NCI-H82 treated with DMSO at 0.1 percent for 48 hours (cell line): ENCODE data around the gene UCHL3.

Experiments
- DNase-seq: peaks from one replicate; lab custom pipeline; 2025; ENCODE audit not compliant: unreplicated experiment; lab: John Stamatoyannopoulos, UW

The UCHL3 gene

DNA sequence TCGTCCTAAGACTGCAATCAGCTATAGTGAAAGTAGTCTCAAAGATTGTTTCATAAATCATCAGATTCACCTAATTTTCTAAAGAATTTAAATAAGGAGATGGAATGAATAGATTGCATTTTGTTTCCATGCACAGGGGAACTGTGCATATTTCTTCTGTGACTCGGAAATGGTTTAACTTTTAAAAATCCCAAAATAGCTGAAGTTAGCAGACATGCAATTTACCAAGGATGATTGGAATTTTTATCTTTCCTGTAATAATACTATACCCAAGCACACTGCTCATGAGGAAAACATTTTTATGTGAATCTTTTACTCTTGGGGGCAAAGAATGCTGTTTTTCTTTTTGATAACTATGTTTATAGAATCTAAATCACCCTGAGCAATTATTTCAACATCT, 71.6 kb downstream of the UCHL3 start:
- no peak for DNase-seq

DNA sequence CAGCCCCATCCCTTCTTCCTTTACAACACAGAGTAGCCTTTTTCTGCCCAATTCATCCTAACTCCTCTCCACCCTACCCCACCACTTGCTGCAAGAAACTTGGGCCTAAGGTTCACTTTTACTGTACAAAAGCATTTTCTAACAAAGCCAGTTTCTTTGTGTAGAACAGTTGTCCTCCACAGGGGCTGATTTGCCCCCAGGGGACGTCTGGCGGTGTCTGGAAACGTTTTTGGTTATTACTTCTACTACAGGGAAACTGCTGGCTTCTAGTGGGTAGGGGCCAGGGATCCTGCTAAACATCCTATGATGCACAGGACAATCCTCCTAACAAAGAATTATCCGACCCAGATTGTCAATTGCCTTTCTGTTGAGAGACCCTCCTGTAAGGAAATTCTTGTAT, 79.2 kb downstream of the UCHL3 start:
- no peak for DNase-seq

DNA sequence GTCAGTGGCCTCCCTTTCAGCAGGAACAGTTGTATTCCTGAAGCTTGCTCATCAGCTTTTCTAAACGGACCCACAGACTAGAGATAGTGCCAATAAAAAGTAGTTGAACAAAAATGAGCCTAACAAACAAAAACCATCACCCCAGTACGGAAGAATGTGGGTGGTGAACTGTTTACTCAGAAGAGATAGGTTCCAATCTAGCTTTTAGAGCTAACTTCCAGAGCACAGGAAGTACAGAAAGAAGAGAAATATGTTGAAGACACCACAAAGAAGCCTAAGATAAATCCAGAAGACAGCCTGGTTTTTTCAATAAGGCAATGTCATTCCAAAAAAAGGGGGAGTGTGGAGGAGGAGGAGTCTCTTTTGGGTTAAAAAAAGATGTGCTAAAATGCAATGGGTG, 83.7 kb downstream of the UCHL3 start:
- DNase-seq: no peak

DNA sequence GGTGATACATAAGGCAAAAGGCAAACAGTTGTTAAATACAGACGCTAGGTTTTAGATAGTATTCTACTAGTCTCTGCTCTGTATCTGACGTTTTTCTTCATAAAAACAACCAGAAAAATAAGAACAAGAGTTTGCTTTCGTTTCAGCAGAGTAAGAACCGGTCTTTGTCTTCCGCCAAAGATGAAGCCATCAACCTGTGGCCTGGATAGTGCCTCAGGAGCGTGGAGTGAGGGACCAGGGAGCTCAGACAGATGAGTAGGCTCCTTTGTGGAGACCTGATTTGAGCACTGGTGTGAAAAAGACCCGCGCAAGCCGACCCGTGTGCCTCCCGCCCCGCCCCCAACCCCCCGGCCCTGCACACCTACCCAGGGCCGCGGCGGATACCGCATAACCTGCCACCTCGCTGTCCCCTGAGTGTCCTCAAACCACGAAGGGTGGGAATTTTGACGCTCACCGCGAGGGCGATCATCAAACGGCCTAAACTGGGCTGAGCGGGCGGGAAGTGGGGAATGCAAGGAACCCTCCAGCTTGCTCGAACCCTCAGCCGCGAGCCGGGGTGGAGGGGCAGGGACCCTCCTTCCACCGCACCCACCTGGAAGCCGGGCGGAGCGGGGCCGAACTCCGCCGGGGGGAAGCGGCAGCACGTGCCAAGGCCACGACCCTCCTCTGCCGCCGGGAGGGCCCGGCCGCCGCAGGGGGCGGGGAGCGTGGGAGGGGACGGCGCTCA, 85.7 kb downstream of the UCHL3 start:
- no peak for DNase-seq

DNA sequence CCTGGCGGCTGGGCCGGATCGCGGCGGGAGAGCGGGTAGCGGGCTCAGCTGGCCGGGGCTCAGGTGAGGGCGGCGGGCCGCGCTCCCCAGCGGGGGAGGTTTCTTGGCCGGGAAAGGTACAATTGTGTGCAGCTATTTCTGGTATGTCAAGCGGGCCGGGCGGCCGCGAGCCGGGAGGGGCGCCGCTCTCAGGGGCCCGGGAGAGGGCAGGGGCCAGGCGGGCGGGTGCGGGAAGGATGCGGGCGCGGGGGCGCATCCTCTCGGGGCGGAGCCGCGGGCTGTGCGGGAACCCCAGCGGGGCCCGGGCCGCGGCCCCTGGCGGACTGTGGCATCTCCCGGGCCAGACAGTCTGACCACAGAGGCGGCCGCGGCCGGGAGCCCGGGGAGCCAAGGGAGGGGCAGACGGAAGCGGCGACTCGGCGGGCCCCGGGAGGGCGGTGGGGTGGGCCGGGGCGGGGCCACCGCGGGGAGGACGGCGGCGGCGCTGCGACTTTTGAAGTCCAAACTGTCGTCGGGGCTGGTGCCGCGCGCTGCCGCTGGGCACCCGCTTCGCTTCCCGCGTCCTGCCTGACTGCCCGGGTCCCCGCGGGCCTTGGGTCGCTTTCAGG, 86.3 kb downstream of the UCHL3 start, which contains the start of gene LMO7:
LMO7 (plus strand) TSS at position 503 of the 608 bp plus-strand sequence. CDS start 328 bp downstream, outside the sequence.
- no peak for DNase-seq

DNA sequence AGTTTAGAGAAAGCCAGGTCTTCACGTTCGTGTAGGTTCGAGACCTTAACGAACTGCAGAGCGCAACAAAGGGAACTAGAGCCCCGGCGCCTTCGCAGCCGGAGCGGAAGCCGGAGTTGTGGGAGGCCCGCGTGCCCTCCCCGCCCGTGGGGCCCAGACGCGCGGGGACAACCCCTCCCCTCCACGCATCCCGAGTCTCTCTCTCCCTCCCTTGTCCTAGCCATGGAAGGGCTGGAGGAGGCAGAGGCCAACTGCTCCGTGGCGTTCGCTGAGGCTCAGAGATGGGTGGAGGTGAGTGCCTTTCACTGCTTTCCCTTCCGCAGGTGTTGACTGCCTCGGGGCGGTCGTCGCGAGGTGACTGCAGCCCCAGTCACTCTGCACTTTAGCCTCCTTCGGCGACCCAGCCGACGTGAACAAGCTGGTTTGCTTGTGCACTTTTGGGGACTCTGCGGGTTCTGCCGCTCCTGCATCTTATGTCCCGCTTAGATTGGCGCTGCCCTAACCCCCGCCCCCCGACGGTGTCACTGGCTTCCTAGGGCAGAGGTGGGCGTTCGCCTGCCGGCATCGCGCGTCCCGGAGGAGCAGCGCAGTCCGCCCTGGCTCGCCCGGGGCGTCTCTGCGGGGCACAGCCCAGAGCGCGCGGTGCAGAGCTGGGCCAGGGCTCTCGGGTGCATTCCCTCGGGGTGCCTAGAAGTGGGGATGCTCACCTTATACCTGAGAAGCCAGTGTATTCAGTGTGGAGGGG, 87.0 kb downstream of the UCHL3 start:
- no peak for DNase-seq

DNA sequence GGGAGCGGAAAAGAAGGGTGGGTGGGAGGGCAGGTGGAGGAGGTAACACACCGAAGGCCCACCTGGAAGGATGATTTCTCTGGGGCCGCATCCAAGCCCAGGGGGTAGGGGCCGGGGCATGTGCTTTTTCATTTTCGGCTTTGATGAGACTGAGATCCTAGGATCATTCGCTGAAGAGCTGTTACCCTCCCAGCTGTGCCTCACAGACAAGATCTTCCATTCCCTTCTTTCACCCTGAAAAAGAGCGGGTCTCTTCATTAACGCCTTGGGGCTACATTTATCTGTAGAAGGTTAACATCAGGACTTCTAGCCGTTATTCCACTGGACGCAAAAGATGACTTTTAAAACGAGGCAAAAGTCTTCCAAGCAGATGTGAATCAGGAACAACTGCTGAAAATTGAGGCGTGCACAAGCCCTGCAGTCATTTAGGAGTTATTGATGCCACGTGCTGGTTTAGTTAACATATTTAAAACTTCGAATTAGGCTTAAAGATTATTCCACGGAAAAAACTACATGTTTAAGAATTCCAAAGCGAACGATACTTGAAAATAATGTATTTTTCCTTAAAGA, 87.7 kb downstream of the UCHL3 start:
- no peak for DNase-seq

DNA sequence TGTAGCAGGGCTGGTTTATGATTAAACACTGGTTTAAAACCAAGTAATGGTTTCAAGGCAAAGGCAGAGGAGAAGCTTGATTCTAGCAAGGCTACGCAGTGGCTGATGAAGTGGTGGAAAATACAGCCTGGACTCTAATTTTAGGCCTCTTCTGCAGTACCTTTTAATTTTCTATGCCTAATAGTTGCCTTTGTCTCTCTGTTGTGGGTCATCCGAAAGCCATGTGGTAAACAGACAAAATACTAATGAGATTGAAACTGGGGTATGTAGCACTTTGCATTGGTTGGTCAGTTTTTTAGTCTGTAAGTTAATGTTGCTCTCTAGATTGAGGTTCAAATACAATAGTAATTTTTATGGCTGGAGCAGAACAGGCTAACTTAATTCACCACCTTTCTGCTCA, 89.9 kb downstream of the UCHL3 start:
- no peak for DNase-seq

DNA sequence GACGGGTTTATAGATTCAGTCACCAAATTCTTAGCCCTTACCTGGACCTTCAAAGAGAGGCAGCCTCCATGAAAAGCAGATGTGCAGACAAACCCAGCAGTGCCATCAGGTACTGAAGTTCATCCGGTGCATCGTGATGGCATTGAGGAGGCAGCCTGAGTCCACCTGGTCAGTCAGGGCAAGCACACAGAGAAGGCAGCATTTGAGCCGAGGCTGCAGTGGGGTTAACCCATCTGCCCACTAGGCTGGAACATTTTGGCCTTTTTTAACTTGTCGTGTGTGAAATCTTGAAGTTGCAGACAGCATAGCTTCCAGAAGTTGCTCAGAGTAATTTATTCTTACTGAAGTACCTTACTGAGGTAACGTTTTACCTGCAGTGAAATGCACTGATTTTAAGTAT, 91.4 kb downstream of the UCHL3 start:
- no peak for DNase-seq

DNA sequence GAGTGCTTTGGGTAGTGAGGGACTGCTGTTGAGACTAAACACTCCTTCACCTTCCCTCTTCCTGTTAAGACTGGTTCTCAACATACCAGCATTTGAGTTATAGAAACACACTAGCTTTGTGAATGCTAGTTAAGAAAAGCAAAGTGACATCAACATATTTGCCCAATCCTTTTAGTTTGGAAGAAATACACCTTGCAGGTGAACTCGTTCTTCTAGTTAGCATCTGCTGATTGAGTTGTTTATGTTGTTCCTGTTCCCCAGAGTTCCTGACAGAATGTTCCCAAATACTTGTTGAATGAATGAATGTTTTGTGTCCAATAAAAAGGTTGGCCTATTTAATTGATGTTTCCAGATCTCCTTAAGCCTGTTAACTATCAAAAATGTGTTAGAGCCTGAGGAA, 93.6 kb downstream of the UCHL3 start:
- no peak for DNase-seq

DNA sequence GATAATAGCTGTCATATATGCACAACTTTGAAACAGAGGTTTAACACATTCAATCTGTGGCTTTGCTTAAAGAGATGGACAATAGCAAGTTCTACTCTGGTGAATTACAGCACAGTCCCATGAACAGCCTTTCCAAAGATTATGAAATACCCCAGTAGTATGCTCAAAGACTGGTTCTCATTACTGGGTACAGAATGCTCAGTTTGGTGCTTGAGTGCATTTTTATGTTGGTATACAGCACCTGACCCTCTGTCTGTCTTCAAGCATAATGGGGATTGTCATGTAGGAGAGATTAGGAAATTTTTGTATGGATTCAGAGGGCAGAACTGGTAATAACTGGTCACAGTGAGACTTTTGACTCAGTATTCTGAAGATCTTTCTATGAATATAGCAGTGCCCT, 94.1 kb downstream of the UCHL3 start:
- DNase-seq: no peak

DNA sequence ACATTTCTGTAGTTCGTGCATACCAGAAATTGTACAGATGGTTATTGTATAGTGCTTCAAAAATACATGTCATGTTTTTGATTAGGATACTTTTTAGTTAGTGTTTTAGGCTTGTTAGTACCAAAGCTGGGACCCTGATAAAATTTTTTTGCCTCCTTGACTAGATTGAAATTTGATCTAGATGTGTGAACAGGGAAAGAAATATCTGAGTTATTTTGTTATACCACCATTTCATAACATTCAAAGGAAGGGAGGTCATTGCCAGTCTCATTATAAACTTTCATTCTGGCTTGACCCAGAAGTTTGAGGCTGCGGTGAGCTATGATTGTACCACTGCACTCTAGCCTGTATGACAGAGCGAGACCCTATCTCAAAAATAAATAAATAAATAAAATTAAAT, 95.5 kb downstream of the UCHL3 start:
- DNase-seq: no peak

DNA sequence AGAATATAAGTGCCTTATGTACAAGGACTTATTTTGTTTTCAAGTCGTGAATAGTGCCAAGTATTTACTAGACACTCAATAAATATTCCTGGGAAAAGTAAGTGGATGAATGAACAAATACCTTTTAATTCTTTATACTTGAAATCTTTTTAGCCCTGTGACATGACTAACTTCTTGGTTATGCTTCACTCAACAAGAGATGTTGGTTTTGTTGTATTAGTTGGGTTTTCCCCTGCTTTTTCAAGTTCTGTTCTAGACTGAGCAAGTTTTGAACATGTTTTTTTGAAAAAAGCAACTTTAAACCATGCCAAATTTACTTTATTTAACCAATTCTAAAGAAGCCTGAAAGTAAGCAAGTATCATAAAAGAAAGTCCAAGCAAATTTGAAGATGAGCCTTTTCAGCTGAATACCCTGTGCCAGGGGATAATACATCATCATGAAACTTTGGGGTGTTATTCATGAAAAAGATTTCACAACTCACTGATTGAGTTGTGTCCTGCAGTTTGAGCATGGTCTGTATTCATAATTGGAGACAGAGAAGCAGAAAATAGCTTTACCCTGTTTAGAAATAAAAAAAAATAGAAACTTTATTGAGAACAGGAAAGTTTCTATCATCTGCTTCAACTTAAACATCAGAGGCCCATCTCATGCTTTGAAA, 97.7 kb downstream of the UCHL3 start:
- DNase-seq: no peak

DNA sequence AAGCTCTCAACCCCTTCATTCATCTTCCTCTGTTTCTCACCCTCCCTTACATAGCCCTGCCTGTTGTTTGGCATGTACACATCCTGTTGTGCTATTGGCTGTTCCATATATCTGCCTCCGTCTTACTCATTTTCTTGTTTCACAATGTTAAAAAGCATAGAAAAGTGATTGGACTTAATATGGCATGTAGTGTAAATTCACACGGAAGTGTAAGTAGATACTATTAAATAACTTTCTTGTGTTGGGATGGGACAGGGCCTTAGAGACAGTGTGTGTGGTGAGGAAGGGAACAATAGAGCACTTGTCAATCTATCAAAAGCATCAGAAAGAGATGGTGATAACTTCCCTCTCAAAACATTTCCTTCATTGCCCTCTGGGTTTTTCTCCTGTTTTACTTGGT, 98.9 kb downstream of the UCHL3 start:
- DNase-seq: no peak

DNA sequence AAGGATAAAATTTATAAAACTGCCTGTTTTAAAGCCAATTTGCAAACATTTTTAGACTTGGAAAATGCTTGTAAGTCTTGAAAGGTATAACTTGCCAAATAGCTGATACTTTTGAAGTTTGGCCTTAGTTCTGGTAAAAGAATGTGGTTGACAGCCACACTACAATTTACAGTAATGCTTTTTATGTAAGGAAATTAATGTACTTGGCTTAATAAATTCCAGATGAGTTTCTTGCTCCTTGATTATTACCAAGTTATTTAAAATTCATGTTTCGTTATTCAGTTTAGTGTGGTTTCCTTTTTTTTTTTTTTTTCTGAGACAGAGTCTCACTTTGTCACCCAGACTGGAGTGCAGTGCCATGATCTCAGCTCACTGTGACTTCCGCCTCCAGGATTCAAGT, 101.4 kb downstream of the UCHL3 start:
- no peak for DNase-seq

DNA sequence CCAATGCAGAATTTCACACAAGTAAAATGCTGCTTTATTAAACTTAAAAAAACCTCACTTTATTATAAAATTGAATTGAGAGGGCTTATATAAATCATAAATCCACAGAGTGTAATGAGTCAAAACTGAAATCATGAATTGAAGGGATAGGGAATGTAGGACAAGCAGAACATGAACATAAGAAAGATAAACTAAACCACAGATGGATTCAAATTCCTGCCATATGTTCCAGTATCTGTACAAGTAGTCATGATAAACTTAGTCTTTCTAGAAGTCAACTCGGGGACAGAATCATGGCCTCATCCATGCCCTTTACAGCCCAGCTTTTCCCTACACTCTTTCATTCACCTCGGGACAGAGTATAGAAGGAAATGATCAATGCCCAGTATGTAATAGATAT, 103.1 kb downstream of the UCHL3 start:
- DNase-seq: no peak
